K562 (cell line): ENCODE measurements around the gene KSR2. TPM values are rescaled to one million over a fixed set of nuclear protein-coding genes. Genes with fewer than 3 reads are reported as not detected.
"Not testable (repeated sequence)": the region's sequence is repeated elsewhere in the genome, so short reads cannot be mapped to it uniquely, and the experiment has no call there.

Source experiments
- ATAC-seq: fragments of 200-7000 bp; cut with Tn5 transposase; 3 replicates; pipeline ENCODE4 v1.9.1; 2020; ENCODE audit warnings: moderate library complexity
- BruUV-seq: library from RNA; stranded (reverse); fragments of 400-500 nt; replicated peaks from 2 replicates; lab custom pipeline; 2021; lab: Mats Ljungman, UMichigan
- CTCF ChIA-PET: fragments of 300-600 bp; formaldehyde crosslinking; extraction: SDS; loops from one replicate; lab custom pipeline; 2021; ENCODE audit warnings: low intra/inter-chr PET ratio; lab: Yijun Ruan, JAX
- POLR2A ChIA-PET: fragments of 300-600, 350-650 bp; sonication (Branson Sonifier 250); formaldehyde crosslinking; extraction: SDS; loops from one replicate; lab custom pipeline; 2021; ENCODE audit warnings: antibody characterized with exemption, inconsistent platforms; lab: Yijun Ruan, JAX
- DNase-seq, 4 experiments: peaks; one replicate each; pipeline versions ENCODE4 v3.0.0 to v3.0.0-alpha.2; 2011 to 2018; ENCODE audit warnings: low spot score in 3 of 4, mixed read lengths in 3 of 4; ENCODE audit errors: extremely low read depth in 1 of 4
- FAIRE-seq: peaks from 2 replicates; lab custom pipeline; 2011; peaks lifted over from hg19 to GRCh38; lab: Jason Lieb, UNC
- H2AFZ ChIP-seq: 2 replicates; pipeline ENCODE4 v1.6.0; 2011; ENCODE audit warnings: low read depth, low read length, control low read depth, inconsistent platforms
- H3K27ac ChIP-seq: fragments of 200-600 bp; 3 replicates; pipeline ENCODE4 v1.8.0; 2011; ENCODE audit warnings: low read depth, mild to moderate bottlenecking, control low read depth, inconsistent platforms, low read length, moderate library complexity, mixed read lengths; ENCODE audit errors: extremely low read depth
- H3K27me3 ChIP-seq, 2 experiments: fragments of 300-600 bp in 1 of 2; 2 replicates in 1 of 2; 3 replicates in 1 of 2; pipeline versions ENCODE4 v1.6.0 to v1.8.0; 2011; ENCODE audit warnings: inconsistent platforms in 2 of 2, low read length in 2 of 2, mild to moderate bottlenecking in 1 of 2, mixed read lengths in 1 of 2, moderate library complexity in 1 of 2; ENCODE audit not compliant: control insufficient read depth in 2 of 2, insufficient read depth in 2 of 2
- H3K36me3 ChIP-seq: fragments of 300-600 bp; 3 replicates; pipeline ENCODE4 v1.8.0; 2011; ENCODE audit warnings: mild to moderate bottlenecking, low read length, inconsistent platforms; ENCODE audit not compliant: control insufficient read depth, insufficient read depth
- H3K4me1 ChIP-seq, 2 experiments: fragments of 200-600 bp in 1 of 2; replicated peaks in 1 of 2; 2 replicates in 1 of 2; 3 replicates in 1 of 2; pipeline versions ENCODE4 v1.5.1 to v1.8.0; 2011; ENCODE audit warnings: inconsistent platforms in 2 of 2, low read length in 2 of 2, mild to moderate bottlenecking in 1 of 2, mixed read lengths in 1 of 2, moderate library complexity in 1 of 2; ENCODE audit not compliant: control insufficient read depth in 2 of 2, insufficient read depth in 2 of 2
- H3K4me2 ChIP-seq: 2 replicates; pipeline ENCODE4 v1.6.1; 2011; ENCODE audit warnings: low read length, control low read depth, inconsistent platforms, mixed read lengths; ENCODE audit not compliant: insufficient read depth
- H3K4me3 ChIP-seq: fragments of 200-600 bp; sonication (generic), shearing (Covaris generic); 2 replicates; pipeline ENCODE4 v1.5.1; 2016; ENCODE audit warnings: control low read depth, inconsistent platforms
- H3K79me2 ChIP-seq: fragments of 200-600 bp; 3 replicates; pipeline ENCODE4 v1.8.0; 2011; ENCODE audit warnings: low read length, inconsistent platforms; ENCODE audit not compliant: control insufficient read depth, insufficient read depth
- H3K9ac ChIP-seq, 2 experiments: 2 replicates each; pipeline versions ENCODE4 v1.6.0 to v1.6.1; 2011; ENCODE audit warnings: low read depth in 2 of 2, low read length in 2 of 2, control low read depth in 1 of 2, inconsistent platforms in 1 of 2, mild to moderate bottlenecking in 1 of 2, mixed read lengths in 1 of 2; ENCODE audit not compliant: insufficient read depth in 1 of 2
- H3K9me1 ChIP-seq: one replicate; pipeline ENCODE4 v1.6.0; 2011; ENCODE audit warnings: inconsistent platforms, mild to moderate bottlenecking, low read length, moderate library complexity; ENCODE audit not compliant: control insufficient read depth, insufficient read depth
- H3K9me3 ChIP-seq: replicated peaks from 2 replicates; pipeline ENCODE4 v1.5.1; 2011; ENCODE audit warnings: low read depth, low read length, inconsistent platforms; ENCODE audit not compliant: control insufficient read depth, insufficient read depth
- H4K20me1 ChIP-seq: replicated peaks from 2 replicates; pipeline ENCODE4 v1.6.1; 2011; ENCODE audit warnings: low read length, inconsistent platforms, mixed read lengths; ENCODE audit not compliant: control insufficient read depth, insufficient read depth
- BCOR ChIP-seq: fragments of 450-650 bp; IDR thresholded peaks from 2 replicates; pipeline ENCODE4 v1.6.1; 2016
- KDM1A ChIP-seq, 2 experiments: fragments of 450-650 bp; IDR thresholded peaks; 2 replicates each; pipeline ENCODE4 v1.6.1; 2016; ENCODE audit warnings: mild to moderate bottlenecking in 2 of 2
- RBM25 ChIP-seq: fragments of 200-400 bp; formaldehyde crosslinking; IDR thresholded peaks from 2 replicates; pipeline ENCODE4 v1.6.1; 2018; ENCODE audit warnings: low read length, low read depth, moderate library complexity; ENCODE audit not compliant: severe bottlenecking
- U2AF1 ChIP-seq: fragments of 200-400 bp; formaldehyde crosslinking; optimal IDR thresholded peaks from 2 replicates; pipeline ENCODE3; 2017; ENCODE audit warnings: mild to moderate bottlenecking, low read depth, low read length, moderate library complexity
- ZNF431 ChIP-seq: sonication (generic); formaldehyde crosslinking; IDR thresholded peaks from 2 replicates; pipeline ENCODE4 v1.8.0; 2022; ENCODE audit warnings: mild to moderate bottlenecking, missing genetic modification reagents
- WGBS: fragments of 100-300 bp; shearing (Covaris generic); methylation state at CpG from one replicate; pipeline ENCODE4 v1.1.6; 2016; ENCODE audit warnings: low coverage, mixed read lengths; ENCODE audit not compliant: insufficient coverage; ENCODE audit errors: missing lambda C conversion rate; 5-methylcytosine and 5-hydroxymethylcytosine counted together
- in situ Hi-C: fragments of 300-500 bp; cut with MboI; formaldehyde crosslinking; loops from 4 replicates; pipeline ENCODE4 v1.15.0; 2018; ENCODE audit warnings: inconsistent platforms, mixed read lengths
- intact Hi-C: fragments of 100-400 bp; cut with micrococcal nuclease; formaldehyde crosslinking; loops from 2 replicates; pipeline ENCODE4 v1.14.2; 2022
- polyA plus RNA-seq, 8 experiments: library from polyadenylated mRNA; depleted of rRNA in 4 of 8; stranded (reverse) in 5 of 8; unstranded in 3 of 8; fragments of >200 nt; fragmentation: Nextera tagmentation in 2 of 8; fragmentation: Illumina TruSeq in 1 of 8; extraction: Ambion mirVana in 2 of 8; extraction: Trizol in 1 of 8; gene quantifications; 2 replicates each; pipeline versions ENCODE4 v1.2.1 to v1.2.3, GENCODE V29; 2011 to 2014; ENCODE audit warnings: inconsistent platforms in 1 of 8, missing spikeins in 1 of 8
- total RNA-seq, 7 experiments: library from RNA; depleted of rRNA in 6 of 7; stranded (reverse); fragments of >200 nt in 6 of 7; fragmentation: Illumina TruSeq in 2 of 7; extraction: Trizol in 2 of 7; gene quantifications; 2 replicates each; pipeline versions ENCODE4 v1.2.1 to v1.2.3, GENCODE V29; 2011 to 2021; ENCODE audit warnings: low replicate concordance in 1 of 7

Gene KSR2
- total and polyA plus RNA-seq, 9 of the 15 experiments (the other 6 are each of a cell fraction or from before 2014, with no cell fraction given), result not detected

DNA sequence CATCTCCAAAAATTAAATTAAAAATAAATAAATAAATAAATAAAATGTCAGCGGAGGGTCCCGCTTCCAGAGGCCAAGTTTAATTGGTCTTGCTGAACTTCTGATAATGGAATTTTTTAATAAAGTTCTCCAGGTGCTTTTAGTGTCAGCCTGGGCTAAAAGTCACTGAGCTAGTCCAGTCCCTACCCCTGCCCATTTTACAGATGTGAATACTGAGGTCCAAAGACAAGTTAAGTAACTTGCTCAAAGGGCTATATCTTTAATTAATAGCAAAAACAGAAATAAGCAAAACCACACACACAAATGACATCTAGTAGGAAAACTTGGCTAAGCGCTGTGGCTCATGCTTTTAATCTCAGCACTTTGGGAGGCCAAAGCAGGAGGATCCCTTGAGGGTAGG, 42.1 kb upstream of the KSR2 start:
- no peak overlapping the region for H3K4me2 ChIP-seq
- POLR2A ChIA-PET, result interaction anchor here (0.6 kb wide), 1 partner anchor 812 kb away, joined by 3 read pairs; no protein-coding TSS in a partner anchor
- no peak for FAIRE-seq
- no peak overlapping the region for H3K27ac ChIP-seq
- no peak for ATAC-seq
- no peaks in the 10 kb centered on the region for H3K79me2 ChIP-seq
- intact Hi-C loops (no loop called here), in situ Hi-C loops (no loop called here)
- no peaks in the 10 kb centered on the region for H3K9me1 ChIP-seq
- H3K4me1 ChIP-seq, result peaks cover 6 to 12% of the 10 kb centered on the region in 2 experiments; a peak in 3 of 5 replicates
- DNase-seq, result no peak
- H3K27me3 ChIP-seq, result peaks cover 4 to 14% of the 10 kb centered on the region in 2 experiments; a peak in 4 of 5 replicates
- H3K9ac ChIP-seq, result no peak overlapping the region
- BruUV-seq, result no TSS peak
- TF ChIP-seq RBM25 (peak; percentile 91), U2AF1 (no peak), BCOR (peak; percentile 66), KDM1A (IDR thresholded peaks at IDR 0.05) (peak; percentile 16 to 62; a peak in 2 of 4 replicates)
- 91% methylated on average over 3 of the region's 3 CpGs for WGBS
- H3K36me3 ChIP-seq, result no peaks in the 10 kb centered on the region
- H4K20me1 ChIP-seq, result no peaks in the 10 kb centered on the region
- no peak overlapping the region for H3K4me3 ChIP-seq
- no peak overlapping the region for H2AFZ ChIP-seq
- H3K9me3 ChIP-seq, result no peaks in the 10 kb centered on the region
- CTCF ChIA-PET, result no interaction called here

DNA sequence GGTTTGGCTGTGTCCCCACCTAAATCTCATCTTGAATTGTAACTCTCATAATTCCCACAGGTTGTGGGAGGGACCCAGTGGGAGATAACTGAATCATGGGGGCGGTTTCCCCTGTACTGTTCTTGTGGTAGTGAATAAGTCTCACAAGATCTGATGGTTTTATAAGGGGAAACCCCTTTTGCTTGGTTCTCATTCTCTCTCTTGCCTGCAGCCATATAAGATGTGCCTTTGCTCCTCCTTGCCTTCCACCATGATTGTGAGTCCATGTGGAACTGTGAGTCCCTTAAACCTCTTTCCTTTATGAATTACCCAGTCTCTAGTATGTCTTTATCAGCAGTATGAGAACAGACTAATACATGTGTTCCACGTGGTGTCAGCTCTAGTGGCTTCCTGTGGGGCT, 31.0 kb upstream of the KSR2 start:
- H2AFZ ChIP-seq, result peak overlapping the region; percentile 66; the same call in 1 of the 2 replicates
- FAIRE-seq, DNase-seq, in situ Hi-C loops, H3K36me3 ChIP-seq, H3K79me2 ChIP-seq, H3K9ac ChIP-seq, H3K4me1 ChIP-seq, H3K9me1 ChIP-seq, CTCF ChIA-PET, H3K9me3 ChIP-seq, H3K4me3 ChIP-seq, H3K4me2 ChIP-seq, H3K27me3 ChIP-seq, BruUV-seq, H4K20me1 ChIP-seq, H3K27ac ChIP-seq, ATAC-seq, intact Hi-C loops: not testable (repeated sequence)
- TF ChIP-seq ZNF431 (CRISPR knock-in tag), result peak; percentile 90
- POLR2A ChIA-PET, result interaction anchor here (1.1 kb wide), 1 partner anchor 14 kb away, joined by 3 read pairs; no protein-coding TSS in a partner anchor
- 0% methylated on average over 2 of the region's 2 CpGs for WGBS
